ENCODE data around the gene ELP6.

DNA sequence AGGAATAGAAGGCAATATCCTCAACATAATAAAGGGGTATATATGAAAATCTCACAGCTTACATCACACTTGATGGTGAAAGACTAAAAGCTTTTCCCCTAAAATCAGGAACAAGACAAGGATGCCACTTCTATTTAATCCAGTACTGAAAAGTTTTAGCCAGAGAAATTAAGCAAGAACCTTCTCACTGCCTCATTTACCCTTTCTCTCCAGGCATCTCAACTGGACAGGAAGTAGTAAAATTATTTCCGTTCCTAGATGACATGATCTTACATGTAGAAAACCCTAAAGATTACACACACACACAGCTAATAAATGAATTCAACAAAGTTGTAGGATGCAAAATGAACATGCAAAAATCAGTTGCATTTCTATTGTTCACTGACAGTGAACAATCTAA lies 48.9 kb downstream of the ELP6 start:
- TF ChIP-seq HDGF (IDR thresholded peaks at IDR 0.05; ENCODE audit: borderline replicate concordance) (no peak), FOXK2 (IDR thresholded peaks at IDR 0.05) (no peak), FOXM1 (IDR thresholded peaks at IDR 0.05; ENCODE audit: borderline replicate concordance) (no peak), SUZ12 (IDR thresholded peaks at IDR 0.05) (no peak), ARNT (IDR thresholded peaks at IDR 0.05) (no peak), FOXA1 (IDR thresholded peaks at IDR 0.05) (no peak), BHLHE40 (IDR thresholded peaks at IDR 0.05; ENCODE audit: borderline replicate concordance) (no peak), ZNF384 (IDR thresholded peaks at IDR 0.05) (no peak)
- TF ChIP-seq, protein P1, sequence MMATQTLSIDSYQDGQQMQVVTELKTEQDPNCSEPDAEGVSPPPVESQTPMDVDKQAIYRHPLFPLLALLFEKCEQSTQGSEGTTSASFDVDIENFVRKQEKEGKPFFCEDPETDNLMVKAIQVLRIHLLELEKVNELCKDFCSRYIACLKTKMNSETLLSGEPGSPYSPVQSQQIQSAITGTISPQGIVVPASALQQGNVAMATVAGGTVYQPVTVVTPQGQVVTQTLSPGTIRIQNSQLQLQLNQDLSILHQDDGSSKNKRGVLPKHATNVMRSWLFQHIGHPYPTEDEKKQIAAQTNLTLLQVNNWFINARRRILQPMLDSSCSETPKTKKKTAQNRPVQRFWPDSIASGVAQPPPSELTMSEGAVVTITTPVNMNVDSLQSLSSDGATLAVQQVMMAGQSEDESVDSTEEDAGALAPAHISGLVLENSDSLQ (IDR thresholded peaks at IDR 0.05), result no peak
